ENCODE results near the gene BEST2. TPM values are rescaled to one million over a fixed set of nuclear protein-coding genes. Genes with fewer than 3 reads are reported as not detected.

BEST2 gene
- total RNA-seq, result not detected

GRCh38 chr19:12751635-12752034, at the start of gene BEST2:
TSS of gene BEST2 (plus strand) at chr19:12751791. CDS start at chr19:12752593, 802 bp downstream.

DNA sequence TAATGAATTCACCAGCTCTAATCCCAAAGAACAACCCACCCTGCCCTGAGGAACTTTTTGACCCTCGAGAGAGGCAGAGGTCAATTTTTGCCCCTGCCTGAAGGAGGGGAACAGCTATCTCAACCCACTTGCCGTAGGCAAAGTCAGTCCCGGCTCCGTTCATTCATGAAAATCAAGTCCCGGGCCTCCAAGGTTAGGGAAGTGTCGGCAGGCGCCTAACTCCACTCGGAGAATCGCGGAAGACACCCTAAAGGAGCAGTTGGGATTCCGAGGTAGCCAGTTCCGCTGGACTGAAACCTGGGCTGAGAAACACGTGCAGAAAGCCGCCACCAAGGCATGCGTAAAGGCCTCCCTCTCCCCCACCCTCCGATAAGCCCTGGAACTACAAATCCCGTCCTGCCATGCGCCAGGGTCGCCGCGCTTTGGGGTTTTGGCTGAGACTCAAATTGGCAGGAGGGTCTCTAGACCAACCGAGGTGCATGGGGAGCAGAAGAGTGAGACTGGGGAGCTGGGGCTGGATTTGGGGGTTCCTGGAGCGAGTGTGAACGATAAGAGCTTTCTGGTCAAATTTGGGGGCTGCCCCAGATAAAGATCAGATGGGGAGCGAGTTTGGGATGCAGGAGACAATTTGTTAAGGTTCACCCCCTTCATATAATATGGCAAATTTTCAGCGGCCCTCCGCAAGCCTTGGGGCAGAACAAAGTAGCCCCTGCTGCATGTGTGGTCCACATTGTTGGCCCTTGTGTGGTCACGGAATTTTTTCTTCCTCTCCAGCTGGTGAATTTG, 27.8 kb upstream of the BEST2 start, which contains the start of gene TNPO2:
TNPO2 (minus strand) TSS at position 292 of the 786 bp plus-strand sequence. CDS start 2,955 bp downstream, outside the sequence.

GRCh38 chr19:12736995-12737834, 14.4 kb upstream of the BEST2 start, which contains the start of gene GET3:
TSS of gene GET3 (plus strand) at chr19:12737497. CDS start at chr19:12737506, 9 bp downstream.

GRCh38 chr19:12774588-12775555, 23.3 kb downstream of the BEST2 start, which contains the start of gene HOOK2:
TSS of gene HOOK2 (minus strand) at chr19:12775552. CDS start at chr19:12775449, 103 bp downstream.

GRCh38 chr19:12791345-12792050, 39.9 kb downstream of the BEST2 start, which contains the start of gene JUNB:
TSS of gene JUNB (plus strand) at chr19:12791486. CDS start at chr19:12791772, 286 bp downstream.

GRCh38 chr19:12801466-12802266, 50.1 kb downstream of the BEST2 start, which contains the start of the genes PRDX2 and THSD8:
TSS of gene PRDX2 (minus strand) at chr19:12801800. CDS start at chr19:12801261, 539 bp downstream.
TSS of gene THSD8 (plus strand) at chr19:12802069. CDS start at chr19:12802072, 3 bp downstream.

GRCh38 chr19:12806242-12807081, 54.9 kb downstream of the BEST2 start, which contains the start of gene RNASEH2A:
TSS of gene RNASEH2A (plus strand) at chr19:12806584. CDS start at chr19:12806674, 90 bp downstream.

Small RNA genes within 50 kb of the gene (small RNA-seq; reads per million reads assigned to genes)
- gene MIR5684 (not detected), gene SNORD41 (25.5 reads per million, percentile 95 among the genes with 10 or more reads in this experiment)

Other genes starting within 250 kb of the BEST2 start
- gene ZNF564, start 200.3 kb upstream of the BEST2 start, total RNA-seq, result 29.1 TPM
- gene ZNF490, start 141.0 kb upstream of the BEST2 start, total RNA-seq, result 12.0 TPM
- 24.9 TPM for gene ZNF791, start 140.9 kb upstream of the BEST2 start, total RNA-seq
- gene MAN2B1, start 85.0 kb upstream of the BEST2 start, total RNA-seq, result 18.5 TPM
- 12.9 TPM for gene WDR83, start 85.0 kb upstream of the BEST2 start, total RNA-seq
- 63.2 TPM for gene DHPS, start 69.9 kb upstream of the BEST2 start, total RNA-seq
- not detected for gene GNG14, start 63.8 kb upstream of the BEST2 start, total RNA-seq
- 13.6 TPM for gene FBXW9, start 55.2 kb upstream of the BEST2 start, total RNA-seq
- gene TNPO2, start 27.9 kb upstream of the BEST2 start, total RNA-seq, result 137 TPM
- 123 TPM for gene TRIR, start 17.1 kb upstream of the BEST2 start, total RNA-seq
- gene GET3, start 14.3 kb upstream of the BEST2 start, total RNA-seq, result 71.5 TPM
- gene HOOK2, start 23.8 kb downstream of the BEST2 start, total RNA-seq, result 22.6 TPM
- gene JUNB, start 39.7 kb downstream of the BEST2 start, total RNA-seq, result 21.7 TPM
- 290 TPM for gene PRDX2, start 50.0 kb downstream of the BEST2 start, total RNA-seq
- gene THSD8, start 50.3 kb downstream of the BEST2 start, total RNA-seq, result not detected
- 11.3 TPM for gene RNASEH2A, start 54.8 kb downstream of the BEST2 start, total RNA-seq
- gene RTBDN, start 82.8 kb downstream of the BEST2 start, total RNA-seq, result 1.8 TPM
- gene MAST1, start 86.7 kb downstream of the BEST2 start, total RNA-seq, result 71.0 TPM
- gene DNASE2, start 129.7 kb downstream of the BEST2 start, total RNA-seq, result 7.8 TPM
- 0.69 TPM for gene KLF1, start 135.4 kb downstream of the BEST2 start, total RNA-seq
- 21.9 TPM for gene GCDH, start 139.4 kb downstream of the BEST2 start, total RNA-seq
- gene SYCE2, start 167.5 kb downstream of the BEST2 start, total RNA-seq, result not detected
- 64.8 TPM for gene FARSA, start 181.9 kb downstream of the BEST2 start, total RNA-seq
- 382 TPM for gene CALR, start 186.8 kb downstream of the BEST2 start, total RNA-seq
- 33.2 TPM for gene RAD23A, start 194.1 kb downstream of the BEST2 start, total RNA-seq
- 19.6 TPM for gene GADD45GIP1, start 205.4 kb downstream of the BEST2 start, total RNA-seq
- not detected for gene DAND5, start 217.8 kb downstream of the BEST2 start, total RNA-seq
- gene NFIX, start 243.7 kb downstream of the BEST2 start, total RNA-seq, result 27.9 TPM